GM19395 (cell line): ENCODE measurements around the gene RNF144A.
"Not testable (repeated sequence)": the region's sequence is repeated elsewhere in the genome, so short reads cannot be mapped to it uniquely, and the experiment has no call there.

Experiments
- ATAC-seq: cut with Tn5 transposase; IDR thresholded peaks from one replicate; pipeline ENCODE4 v1.9.1; 2021; ENCODE audit warnings: mild to moderate bottlenecking, moderate library complexity; ENCODE audit not compliant: unreplicated experiment

Gene RNF144A

GRCh38 chr2:6995391-6996097 lies 78.3 kb downstream of the RNF144A start:
- ATAC-seq: no peak

GRCh38 chr2:6999211-6999877 lies 82.1 kb downstream of the RNF144A start:
- ATAC-seq: peak; percentile 91

GRCh38 chr2:7001395-7001794 lies 84.2 kb downstream of the RNF144A start:
- not testable (repeated sequence) for ATAC-seq

GRCh38 chr2:7003895-7004294 lies 86.7 kb downstream of the RNF144A start:
- no peak for ATAC-seq

- ATAC-seq: no peak
These were observed 87.4 kb downstream of the RNF144A start for GRCh38 chr2:7004636-7005035.

DNA sequence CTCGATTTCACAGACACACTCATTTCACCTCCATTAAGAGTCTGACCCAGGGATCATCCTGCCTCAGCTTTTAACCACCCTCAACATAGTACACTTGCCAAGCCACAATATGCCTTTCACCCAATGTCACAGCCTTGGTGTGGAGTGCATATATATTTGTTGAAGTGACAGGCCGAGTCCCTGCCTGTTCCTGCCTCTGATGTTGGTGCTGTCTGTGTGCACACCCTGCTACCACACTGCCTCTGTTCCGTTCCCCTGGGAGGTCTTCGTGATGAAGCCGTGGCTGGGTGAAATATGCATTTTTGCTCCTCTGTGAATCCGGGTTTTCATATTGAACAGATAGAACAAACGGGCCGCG lies 90.3 kb downstream of the RNF144A start:
- ATAC-seq: peak; percentile 18

- peak; percentile 41 for ATAC-seq
These were observed 90.9 kb downstream of the RNF144A start for GRCh38 chr2:7007846-7008741.

DNA sequence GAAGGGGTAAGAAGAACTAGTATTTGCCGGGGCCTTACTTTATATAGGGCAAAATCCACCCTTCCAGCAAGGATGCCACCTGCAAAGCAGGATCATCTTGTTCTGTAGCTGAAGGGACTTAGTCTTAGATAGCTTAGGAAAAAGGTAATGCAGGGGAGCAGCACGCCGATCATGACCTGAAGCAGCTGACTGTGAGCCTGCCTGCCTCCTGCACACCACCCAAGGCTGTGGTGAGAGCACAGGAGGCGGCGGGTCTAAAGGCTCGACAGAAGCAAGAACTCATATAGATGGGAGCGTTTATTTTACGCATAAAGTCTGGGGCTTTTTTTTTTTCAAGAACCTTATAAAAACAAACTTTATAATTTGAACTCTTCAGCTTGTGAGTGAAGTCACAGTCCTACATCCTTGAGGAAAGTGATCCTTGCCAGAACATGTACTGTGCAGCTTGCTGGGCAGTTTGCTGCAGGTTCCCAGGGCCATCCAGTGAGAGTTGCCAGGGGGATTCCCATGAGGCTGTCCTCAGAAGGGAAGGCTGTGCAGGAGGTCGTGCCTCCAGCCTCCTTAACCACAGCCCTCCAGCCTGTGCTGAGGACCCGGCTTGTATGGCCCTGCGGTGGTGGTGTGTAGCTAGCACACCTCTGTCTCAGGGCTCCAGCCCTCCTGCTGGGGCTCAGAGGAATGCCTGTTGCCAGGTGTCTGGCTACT lies 92.1 kb downstream of the RNF144A start:
- no peak for ATAC-seq

DNA sequence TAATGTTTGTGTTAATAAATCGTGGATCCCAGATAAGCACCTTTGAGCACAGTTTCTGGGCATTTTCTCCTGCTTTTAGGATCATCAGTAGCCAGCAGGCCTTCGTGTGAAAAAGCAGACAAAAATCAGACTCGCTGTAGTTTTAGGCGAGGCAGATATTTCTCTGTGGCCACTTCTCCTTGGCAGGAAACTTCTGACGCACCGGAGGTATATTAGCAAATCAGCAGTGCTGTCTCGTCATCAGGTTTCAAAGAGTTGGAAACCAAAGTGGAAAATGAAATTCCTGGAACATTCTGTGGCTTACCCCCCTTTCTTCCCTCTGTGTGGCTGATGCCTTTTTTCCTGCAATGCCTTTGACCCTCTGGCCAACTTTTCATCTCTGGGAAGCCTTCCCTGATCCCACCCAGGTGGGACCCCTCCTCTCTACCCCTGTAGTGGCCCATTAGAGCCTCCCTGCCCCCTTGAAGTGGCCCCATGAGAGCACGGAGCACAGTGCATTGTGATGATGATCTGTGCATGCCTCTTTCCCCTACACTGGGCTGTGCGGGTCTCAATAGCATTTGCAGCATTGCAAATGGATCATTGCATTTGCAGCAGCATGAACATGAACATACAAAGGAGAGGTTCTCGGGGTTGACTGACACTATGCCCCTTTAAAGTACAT lies 93.3 kb downstream of the RNF144A start:
- no peak for ATAC-seq

DNA sequence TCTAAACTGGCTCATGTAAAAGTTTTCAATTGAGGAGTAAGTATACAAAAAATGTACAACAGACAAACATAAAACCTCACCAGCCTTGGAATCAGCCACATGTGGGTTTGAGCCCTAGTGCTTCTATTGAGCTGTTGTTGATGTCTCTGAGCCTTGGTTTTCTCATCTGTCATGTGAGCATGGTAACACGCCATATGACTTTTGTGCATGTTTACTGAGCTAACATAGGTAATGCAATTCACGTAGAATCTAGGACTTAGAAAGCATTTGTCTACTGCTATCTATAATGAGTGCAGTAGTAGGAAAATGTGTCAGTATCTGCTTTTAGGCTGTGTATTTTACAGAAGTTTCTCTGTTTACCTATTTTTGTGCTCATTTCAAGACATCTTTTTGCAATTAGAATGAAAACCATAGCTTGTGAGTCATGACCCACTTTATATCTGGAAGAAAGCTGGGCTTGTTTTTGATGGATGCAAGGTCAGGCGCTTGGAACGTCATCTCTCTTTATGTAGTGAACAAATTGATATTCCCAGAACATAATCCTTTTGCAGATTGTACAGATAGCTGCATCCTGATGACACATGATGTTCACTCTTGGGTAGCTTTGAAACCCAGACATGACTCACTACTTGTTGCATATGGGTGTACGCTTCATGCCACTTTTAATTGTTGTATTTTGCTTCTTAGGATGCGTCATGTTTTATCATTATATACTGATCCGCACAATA lies 94.3 kb downstream of the RNF144A start:
- ATAC-seq: no peak

DNA sequence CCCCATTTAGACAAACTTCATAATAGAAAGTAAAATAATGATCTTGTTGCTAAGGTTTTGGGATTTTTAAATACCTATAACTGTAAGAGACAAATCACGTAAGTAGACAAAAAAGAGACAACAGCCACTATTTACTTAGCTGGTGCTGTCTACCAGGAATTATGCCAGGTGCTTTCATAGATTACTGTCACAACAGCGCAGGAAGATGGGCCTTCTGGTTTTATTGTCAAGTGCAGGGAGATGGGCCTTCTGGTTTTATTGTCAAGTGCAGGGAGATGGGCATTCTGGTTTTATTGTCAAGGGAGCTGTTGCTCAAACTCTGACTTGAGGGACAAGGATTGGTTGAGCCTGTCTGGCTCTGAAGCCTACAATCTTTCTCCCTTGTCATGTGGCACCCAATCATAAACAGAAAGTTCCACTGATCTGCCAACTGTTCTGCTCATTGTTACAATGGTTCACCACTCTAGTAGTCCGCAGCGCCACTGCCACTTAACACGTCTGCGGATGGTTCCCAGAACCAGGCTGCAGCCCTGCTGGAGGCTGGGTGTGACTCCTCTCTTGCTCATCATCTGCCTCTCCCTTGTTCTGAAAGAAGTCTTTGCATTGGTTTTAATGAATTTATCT lies 95.0 kb downstream of the RNF144A start:
- ATAC-seq: no peak

- no peak for ATAC-seq
These were observed 96.4 kb downstream of the RNF144A start for GRCh38 chr2:7013471-7014160.

- no peak for ATAC-seq
These were observed 97.0 kb downstream of the RNF144A start for GRCh38 chr2:7014174-7014640.

DNA sequence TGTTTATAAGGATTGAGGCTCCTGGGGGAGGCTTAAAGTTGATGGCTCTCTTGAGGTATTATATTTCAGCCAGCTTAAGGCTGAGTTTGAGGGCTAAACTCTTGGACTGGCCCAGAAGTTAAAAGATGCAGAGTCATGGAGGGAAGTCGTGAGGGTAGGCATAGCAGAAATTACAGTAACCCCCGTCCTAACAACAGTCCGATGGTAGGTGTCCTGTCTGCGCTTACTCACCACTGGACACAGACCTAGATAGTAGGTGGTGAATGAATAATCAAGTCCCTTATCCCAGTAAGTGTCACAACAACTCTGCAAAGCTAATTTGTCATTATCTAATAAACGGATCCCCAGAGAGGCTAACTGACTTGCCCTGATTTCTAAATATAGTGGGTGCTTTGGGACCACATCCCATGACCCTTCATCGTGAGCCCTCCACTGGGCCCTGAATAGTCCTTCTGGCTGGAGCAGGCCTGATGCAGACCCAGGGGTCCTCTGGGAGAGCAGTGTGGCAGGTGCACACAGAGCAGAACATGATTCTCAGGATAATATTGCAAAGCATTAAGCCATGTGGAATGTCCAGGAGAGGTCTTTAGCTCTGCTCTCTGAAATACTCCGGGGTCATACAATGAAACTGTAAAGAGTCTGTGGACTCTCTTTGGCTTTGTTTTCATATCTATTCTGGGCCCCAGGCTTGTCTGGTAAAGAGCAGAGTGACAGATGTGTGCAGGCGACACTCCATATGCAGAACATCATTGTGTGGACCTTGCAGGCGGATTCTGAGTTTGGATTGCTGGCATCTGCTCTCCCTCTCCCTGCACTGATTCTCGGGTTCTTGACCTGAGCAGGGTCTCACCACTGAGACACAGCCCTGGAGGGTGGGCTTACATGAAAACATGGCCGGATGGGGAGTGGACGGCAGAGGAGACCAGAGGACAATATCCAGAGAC lies 98.1 kb downstream of the RNF144A start:
- ATAC-seq: no peak

DNA sequence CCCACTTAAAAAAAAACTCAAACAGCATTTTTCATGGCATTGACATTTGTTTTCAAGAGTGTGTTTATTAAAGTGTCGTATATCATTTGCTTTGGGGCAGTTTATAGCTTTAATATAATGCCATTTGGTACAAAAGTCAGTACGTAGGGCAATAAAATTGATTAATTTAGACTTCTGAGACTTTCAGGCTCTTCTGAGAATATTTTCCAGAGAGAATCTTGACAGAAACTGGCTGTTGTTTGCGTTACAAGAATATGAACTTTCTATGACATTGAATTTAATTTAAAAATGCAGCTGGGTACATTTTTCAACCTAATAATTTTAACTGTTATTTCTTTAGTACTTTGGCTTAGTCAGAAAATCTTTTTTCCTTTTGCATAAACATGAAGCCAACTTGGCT lies 98.9 kb downstream of the RNF144A start:
- no peak for ATAC-seq

GRCh38 chr2:7016601-7017211 lies 99.5 kb downstream of the RNF144A start:
- no peak for ATAC-seq

GRCh38 chr2:7017671-7018281 lies 100.6 kb downstream of the RNF144A start:
- no peak for ATAC-seq
